GM18519 (cell line): ENCODE results near the gene XRCC2.

Experiments used
- ATAC-seq: cut with Tn5 transposase; IDR thresholded peaks from one replicate; pipeline ENCODE4 v1.9.1; 2021; ENCODE audit warnings: mild to moderate bottlenecking, moderate library complexity; ENCODE audit not compliant: unreplicated experiment, low FRiP score

The XRCC2 gene

GRCh38 chr7:152618427-152618826 is 57.5 kb downstream of the XRCC2 start:
- ATAC-seq = no peak

DNA sequence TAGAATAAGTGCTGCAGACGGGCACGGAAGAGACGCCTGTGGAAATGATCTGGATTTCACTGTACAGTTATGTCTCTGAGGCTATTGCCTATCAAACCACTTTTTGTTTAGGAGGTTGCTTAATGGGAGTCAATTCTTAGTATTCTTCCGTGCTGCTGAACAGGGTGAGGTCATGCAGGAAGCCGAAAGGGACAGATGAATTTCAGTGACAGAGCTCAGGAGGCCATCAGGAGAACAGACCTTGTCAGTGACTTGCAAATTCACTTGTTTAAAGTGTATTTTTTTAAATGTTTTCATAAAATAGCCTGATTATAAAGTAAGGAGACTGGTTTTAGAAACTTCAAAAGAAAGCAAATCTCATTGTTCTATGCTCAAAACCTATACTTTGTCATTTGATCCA is 58.9 kb downstream of the XRCC2 start:
- no peak for ATAC-seq

GRCh38 chr7:152615031-152615741 is 60.8 kb downstream of the XRCC2 start:
- no peak for ATAC-seq

DNA sequence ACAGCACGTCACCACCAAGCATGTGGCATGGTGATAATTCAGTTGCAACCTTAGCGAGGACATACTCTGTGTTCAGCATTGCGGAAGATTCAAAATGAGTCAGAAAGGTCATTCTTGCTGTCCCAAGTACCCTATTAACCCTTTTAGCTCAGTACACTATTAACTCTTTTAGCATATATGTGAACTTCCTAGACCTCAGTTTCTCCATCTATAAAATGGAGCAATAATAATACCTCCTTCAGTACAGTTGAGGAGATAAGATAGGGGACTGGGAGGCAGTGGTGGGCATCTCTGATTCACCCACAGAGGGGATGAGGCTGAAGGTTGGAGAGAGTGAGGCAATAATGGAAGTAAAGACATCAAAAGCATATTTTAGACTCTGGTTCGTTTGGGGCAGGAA is 67.3 kb downstream of the XRCC2 start:
- no peak for ATAC-seq

GRCh38 chr7:152608208-152608607 is 67.7 kb downstream of the XRCC2 start:
- ATAC-seq = no peak

DNA sequence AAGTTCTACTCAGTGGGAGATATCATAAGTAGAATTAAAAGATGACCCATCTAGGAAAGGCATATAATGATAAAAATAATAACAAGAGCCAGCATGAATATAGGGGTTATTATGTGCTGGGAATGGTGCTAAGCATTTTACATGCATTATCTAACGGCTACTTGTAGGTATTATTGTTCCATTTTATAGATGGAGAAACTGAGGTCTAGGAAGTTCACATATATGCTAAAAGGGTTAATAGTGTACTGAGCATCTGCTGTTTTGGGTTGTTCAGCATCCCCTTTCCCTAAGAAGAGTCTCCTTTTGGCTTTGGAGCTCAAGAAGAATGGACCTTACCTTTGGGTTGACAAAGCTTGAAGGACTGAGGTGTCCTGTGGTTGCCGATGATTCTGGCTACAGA is 68.9 kb downstream of the XRCC2 start:
- ATAC-seq = no peak

DNA sequence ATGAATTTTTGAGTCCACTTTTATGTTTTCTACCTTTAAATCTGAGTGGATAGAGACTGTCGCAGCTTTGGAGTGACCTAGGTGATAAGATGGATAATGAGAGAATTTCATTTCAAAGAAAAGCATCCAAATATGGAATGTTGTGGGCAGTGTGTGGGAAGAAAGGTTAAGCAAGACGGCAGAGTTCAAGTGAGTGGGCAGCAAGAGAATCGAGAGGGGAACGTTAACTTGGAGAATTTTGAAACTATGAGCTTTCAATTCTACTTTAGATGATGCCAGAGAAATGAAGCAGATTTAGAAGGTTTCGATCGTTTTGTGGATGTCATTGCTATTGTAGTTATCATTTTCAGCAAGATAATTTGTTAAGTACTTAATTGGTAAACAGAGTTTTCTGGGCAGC is 73.0 kb downstream of the XRCC2 start:
- ATAC-seq = no peak

DNA sequence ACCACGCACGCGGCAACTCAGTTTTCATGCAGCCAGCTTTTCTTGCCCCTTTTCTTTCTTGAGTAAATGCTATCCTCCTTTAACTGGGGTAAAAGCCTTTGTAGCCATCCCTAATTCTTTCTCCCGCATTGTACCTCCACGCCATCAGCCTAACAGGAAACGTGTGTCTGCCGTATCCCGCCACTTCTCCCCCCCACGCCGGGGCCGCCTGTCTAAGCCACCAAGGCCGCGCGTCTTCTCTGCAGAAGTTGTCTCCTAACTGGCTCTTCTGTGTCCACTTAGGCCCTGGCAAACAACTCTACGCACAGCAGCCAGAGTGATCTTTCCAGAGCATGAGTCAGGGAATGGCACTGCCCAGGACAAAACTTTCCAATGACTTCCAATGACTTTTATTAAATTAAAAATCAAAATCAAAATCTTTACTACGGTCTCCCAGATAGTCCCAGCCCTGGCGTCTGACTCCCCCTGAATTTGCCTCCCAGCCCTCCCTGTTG is 74.6 kb downstream of the XRCC2 start:
- ATAC-seq = no peak

- ATAC-seq = no peak
These were observed 75.7 kb downstream of the XRCC2 start for GRCh38 chr7:152600266-152600665.

DNA sequence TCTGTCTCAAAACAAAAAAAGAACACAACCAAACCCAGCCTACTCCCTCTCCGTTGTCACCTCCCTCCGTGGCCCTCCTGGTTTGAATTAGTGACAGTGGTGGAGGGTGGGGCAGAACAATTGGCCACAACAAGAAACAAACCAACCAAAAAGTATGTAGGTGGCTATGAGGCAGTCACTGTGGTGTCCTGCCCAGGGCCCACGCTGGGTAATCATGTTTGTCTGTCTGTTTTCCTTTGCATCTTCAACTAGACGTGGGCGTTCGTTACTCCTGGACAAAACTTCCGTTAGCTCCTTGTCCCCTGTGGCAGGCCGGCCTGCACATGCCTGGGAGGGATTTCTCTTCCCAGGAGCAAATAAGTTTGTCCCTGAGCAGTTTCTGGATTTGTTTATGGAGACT is 78.4 kb downstream of the XRCC2 start:
- ATAC-seq = no peak

DNA sequence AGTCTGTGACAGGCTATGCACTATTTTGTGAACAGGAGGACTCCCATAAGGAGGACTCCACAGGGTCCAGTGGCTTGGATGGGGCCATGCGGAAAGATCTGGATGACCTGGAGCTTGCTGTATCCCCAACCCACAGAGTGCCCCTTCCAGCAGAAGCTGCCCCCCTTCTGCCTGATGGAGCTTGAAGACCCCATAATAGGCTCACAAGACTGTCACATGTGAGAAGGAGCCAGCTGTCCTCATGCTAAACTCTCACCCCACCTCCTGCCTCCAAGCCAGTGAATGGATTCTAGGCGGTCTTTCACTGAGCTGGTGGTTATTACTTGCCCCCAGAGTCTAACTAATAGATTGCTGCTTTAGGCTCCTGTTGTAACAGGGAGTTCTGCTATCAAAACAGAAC is 79.1 kb downstream of the XRCC2 start:
- no peak for ATAC-seq
